DMS 273 treated with DMSO at 0.1 percent for 48 hours (cell line): ENCODE data around the gene JAM3.
"Not testable (repeated sequence)": the region's sequence is repeated elsewhere in the genome, so short reads cannot be mapped to it uniquely, and the experiment has no call there.

Experiments
- DNase-seq: peaks from one replicate; lab custom pipeline; 2025; lab: John Stamatoyannopoulos, UW

The JAM3 gene

DNA sequence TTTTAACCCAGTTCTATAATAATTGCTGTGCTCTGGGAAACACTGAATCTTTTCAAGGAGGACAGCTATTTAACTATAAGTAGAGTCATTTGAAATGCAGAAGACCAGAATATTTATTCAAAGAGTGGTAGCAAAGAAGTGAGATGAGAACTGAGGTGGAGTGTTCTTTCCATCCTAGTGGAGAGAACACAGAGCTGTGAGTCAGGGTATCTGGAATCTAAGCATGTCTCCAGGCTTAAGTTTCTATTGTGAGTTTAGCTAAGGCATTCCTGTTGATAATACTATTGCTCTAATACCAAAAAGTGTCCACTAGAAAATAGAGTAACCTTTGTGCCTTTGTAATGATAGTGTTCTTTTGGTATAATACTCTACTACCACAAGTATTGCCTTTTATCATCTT lies 32.4 kb downstream of the JAM3 start:
- no peak for DNase-seq

DNA sequence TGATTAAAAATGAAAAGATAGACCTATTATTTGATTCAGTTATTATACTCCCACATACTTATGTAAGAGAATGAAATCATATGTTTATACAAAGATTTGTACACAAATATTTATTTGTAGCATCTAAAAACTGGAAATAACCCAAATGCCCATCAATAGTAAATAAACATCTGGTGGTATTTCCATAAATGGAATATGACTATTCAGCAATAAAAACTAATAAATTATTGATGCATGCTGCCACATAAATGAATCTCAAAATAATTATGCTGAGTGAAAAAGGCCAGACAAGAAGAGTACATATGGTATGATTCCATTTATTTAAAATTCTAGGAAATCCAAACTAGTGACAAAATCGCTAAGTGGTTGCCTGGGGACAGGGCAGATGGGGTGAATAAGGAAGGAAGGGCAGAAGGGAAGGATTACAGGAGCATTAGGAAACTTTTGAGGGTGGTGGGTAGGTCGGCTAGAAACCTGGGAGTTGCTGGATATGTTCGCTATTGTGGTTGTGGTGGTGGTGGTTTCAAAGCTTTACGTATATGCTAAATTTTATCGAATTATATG lies 41.5 kb downstream of the JAM3 start:
- no peak for DNase-seq

DNA sequence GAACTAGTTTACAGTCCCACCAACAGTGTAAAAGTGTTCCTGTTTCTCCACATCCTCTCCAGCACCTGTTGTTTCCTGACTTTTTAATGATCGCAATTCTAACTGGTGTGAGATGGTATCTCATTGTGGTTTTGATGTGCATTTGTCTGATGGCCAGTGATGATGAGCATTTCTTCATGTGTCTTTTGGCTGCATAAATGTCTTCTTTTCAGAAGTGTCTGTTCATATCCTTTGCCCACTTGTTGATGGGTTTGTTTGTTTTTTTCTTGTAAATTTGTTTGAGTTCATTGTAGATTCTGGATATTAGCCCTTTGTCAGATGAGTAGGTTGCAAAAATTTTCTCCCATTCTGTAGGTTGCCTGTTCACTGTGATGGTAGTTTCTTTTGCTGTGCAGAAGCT lies 44.9 kb downstream of the JAM3 start:
- DNase-seq: not testable (repeated sequence)

DNA sequence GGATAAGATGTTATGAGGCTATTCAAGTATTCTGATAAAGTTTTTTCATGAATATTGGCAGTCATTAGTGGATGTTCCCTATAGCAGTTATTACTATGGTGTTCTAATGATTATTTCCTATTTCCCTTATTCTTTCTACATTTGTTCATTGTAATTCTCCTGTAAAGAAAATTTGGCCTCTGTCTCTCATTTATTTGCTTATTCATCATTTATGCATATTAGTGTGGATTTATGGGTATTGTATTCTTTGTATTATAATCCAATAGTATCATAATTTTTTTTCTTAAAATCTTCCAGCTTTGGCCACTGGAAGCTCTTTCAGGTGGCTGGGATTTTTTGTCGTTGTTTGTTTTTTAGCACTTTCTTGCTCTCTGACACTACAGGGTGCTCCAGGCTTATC lies 47.3 kb downstream of the JAM3 start:
- DNase-seq: no peak

DNA sequence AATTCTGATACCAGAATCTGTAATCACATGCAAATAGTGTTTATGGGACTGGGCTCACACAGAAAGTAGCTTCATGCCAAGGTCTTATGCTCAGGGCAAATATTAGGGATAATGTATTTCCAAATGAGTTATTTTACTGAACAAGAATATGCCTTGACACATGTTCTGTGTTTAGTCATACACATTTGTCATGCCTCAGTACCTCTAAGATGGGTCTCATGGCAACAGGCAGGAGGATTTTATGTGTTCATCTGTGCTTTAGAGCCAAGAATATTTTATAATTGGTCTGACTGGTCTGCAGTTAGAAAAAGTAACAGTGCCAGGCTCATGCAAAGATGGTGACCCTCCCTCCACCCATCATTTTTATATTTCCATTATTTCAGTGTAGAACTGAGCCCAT lies 49.1 kb downstream of the JAM3 start:
- DNase-seq: no peak

DNA sequence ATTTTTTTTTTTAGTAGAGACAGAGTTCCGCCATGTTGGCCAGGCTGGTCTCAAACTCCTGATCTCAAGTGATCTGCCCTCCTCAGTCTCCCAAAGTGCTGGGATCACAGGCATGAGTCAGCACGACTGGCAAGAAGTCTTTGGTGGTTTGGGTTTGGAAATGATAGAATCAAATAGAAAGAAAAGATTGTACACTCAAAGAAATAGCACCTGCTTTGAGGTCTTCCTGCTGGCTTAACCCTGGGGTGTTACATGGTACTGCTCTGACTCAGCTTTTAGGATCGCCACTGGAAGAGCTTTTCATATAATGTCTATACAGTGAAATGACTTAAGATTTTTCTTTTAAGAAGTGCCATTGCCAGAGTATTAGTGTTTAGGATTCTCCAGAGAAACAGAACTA lies 50.2 kb downstream of the JAM3 start:
- no peak for DNase-seq

DNA sequence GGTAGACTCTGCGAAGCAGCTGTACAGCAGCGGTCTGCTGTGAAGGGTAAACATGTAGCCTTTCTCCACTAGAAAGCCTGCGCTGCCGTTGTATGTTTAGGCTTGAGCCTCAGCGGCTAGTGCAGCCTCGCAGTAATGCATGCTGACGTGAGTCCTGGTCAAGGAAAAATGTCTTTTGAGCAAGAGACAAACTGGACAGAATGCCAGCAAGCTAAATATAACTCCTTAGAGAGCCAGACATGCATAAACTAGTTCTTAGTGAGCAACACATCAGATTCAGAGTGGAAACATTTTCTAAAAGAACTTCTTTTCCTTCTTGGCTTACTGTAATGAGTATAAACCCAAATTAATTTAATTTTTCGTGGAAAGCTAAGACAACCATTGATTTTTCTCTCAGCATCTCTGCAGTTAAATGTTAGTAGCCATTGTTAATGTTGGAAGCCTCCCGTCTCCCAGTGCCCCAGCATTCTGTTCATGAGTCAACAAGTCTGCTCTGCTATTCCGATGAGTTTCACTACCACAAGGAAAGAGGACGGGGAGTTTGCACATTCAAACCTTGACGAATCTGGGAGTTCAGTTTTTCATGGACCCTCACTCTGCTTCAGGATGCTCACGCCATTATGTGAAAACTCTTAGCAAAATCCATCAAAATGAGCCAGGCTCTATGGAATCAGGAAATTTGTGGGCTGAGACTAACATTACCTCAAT lies 51.4 kb downstream of the JAM3 start:
- no peak for DNase-seq

DNA sequence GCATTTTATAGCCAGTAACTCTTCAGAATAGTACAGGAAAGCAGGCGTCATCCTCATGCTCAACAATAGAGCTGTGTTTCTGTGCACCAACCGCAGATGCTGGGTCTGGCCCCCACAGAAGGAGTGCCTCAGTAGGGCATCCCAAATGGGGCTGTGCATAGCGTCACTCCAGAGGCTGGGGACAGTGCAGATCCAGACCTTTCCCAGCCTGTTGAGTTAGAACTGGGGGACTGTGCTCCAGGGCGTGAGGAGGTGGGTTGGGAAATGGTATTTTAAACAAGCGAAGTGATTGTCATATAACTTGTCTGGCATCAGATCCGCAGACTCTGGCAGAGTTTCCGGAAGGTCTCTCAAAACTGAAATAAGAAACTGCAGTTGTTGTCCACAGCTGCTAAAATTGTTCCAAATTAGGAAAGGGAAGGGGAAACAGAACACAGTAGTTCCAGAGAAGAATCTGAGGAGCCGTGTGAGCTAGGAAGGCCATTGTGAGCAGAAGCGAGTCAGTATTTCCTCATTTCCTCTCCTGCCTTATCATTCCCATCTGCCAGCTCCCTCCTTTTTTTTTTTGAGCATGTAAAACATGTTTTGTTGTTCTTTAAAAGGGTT lies 52.2 kb downstream of the JAM3 start:
- no peak for DNase-seq

DNA sequence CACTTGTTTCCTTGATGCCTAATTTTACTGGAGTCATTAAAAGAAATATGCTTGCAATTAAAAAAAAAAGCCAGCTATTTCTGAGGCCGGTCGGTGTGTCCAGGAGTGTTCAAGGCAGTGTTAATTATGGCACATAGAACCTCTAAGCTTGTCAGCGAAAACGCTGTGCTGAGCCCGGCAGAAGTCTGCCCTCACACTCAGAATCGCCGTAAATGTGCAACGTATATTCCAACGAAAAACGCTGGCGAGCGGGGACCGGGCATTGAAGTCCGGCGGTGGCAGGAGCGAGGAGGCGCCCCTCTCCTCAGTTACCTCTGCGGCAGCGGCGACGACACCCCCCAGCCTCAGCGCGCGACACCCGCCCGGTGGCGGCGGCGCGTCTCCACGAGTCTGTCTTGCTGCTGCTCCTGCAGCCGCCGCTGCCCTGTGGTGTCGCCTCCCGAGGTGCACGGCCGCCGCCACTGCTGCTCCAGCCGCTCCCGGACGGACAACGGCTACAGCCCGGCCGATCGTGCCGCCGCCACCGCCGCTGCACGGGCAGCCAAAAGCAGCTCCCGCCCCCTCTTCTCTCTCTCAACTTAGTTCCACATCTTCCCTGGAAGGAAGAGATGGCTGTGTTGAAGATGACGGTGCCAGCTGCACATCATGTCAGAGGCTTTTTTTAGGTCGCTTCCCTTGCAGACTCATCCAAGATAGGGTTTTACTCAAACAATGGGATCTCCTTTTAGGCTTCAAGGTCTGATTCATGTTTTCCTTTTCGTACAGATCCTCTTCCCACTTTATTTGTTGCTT lies 56.0 kb downstream of the JAM3 start:
- no peak for DNase-seq

DNA sequence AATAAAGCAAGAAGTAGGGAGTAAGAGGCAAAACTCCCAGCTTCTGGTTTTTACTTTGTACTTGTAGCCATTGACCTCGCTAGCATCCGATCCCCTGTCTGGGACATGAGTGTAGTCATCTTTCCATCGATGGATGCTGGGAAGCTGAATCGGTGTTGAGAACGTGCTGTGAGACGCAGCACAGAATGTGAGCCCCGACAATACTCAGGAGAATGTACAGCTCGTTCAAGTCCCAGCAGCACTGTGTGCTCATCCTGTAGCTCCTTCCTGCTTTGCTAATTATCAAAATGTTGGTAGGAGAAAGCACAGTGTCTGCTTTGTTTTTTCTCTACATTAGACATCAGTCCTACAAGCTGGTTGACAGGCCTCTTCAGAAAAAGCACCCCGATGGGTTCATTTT lies 56.6 kb downstream of the JAM3 start:
- no peak for DNase-seq

DNA sequence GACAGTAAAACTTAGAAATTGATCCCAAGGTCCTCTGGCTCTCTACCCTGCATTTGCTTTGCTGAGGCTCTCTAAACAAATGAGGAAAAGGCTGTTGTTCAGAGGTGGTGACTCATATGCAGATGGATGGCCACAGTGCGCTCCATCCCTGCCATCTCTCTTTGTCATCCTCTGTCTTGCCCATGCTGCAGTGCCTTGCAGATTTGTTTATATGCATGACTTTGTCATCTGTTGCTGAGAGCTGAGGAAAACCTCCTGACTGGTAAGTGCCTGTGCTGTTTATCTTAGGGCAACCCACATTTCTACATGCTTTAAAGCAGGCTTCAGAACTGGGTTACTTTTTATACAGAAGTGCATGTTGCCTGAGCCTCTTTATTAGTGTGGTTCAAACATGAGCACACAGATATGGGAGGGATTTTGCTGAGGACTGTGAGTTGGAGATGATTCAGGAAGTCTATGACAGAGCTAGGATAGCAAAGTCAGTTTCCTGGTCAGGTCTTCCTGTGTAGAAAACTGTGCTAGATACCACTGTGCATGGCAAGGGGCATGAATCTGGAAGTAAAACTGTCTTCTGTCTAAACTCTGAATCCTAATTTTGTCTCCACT lies 57.4 kb downstream of the JAM3 start:
- no peak for DNase-seq

DNA sequence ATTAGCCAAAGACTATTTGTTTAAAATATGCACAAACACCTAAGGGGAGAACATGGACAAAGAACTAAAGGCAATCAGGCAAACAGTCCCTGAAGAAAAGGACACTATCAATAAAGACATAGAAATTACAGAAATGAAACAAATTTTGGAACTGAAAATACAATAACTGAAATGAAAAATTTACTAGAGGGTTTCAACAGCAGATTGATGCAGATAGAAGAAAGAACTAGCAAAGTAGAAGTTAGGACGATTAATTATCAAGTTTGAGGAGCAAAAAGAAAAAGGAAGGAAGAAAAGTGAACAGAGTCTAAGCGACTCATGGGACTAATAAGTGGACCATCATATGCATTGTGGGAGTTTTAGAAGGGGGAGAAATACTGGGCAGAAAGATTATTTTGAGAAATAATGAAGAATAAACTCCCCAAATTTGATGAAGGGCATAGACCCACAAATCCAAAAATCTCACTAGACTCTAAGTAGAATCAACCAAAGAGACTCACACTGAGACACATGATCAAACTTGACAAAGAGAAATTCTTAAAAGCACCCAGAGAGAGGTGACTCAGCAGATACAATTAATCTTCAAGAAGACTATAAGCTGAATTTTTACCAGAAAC lies 62.9 kb downstream of the JAM3 start:
- DNase-seq: no peak

DNA sequence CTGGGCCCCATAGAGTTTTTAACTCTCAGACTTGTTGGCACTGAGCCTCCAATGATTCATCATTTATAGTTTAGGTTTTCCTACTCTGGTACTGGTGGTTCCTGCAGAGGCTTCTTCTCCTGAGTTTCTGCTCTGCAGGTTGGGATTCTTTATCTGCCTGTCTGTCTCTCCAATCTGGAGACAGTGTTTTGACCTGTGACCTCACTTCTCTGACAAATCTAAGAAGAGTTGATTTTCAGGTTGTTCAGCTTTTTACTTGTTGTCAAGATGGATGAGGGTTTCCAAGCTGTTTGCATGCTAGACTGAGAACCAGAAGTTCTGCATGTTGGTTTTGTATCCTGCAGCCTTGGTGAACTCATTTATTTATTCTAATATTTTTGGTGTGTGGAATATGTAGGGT lies 63.9 kb downstream of the JAM3 start:
- no peak for DNase-seq

DNA sequence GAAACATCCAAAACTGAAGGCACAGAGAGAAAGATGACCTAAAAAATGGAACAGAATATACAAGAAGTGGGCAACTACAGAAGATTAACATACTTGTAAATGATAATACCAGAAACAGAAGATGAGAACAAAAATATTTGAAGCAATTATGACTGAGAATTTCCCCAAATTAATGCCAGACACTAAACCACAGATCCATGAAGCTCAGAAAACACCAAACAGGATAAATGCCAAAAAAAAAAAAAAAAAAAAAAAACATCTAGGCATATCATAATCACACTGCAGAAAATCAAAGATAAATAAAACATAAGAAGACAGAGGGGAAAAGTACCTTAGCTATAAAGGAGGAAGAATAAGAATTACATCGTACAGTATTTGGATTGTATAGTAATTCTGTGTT lies 65.3 kb downstream of the JAM3 start:
- DNase-seq: no peak

DNA sequence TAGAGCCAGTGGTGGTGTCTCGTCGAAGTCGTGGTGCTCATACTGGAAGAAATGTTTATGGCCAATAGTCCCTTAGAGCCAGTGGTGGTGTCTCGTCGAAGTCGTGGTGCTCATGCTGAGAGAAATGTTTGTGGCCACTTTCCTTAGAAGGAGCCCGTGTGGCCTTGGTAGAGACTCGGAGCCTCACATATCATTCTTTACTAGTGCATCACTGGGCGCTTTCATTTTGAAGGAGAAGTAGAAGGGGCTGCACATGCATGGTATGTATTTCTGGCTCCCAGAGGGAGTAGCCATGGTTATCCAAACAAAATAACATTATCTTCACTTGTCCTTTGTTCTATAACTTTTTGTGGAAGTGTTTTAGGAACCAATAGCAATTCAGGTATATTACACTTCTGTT lies 69.5 kb downstream of the JAM3 start:
- no peak for DNase-seq

DNA sequence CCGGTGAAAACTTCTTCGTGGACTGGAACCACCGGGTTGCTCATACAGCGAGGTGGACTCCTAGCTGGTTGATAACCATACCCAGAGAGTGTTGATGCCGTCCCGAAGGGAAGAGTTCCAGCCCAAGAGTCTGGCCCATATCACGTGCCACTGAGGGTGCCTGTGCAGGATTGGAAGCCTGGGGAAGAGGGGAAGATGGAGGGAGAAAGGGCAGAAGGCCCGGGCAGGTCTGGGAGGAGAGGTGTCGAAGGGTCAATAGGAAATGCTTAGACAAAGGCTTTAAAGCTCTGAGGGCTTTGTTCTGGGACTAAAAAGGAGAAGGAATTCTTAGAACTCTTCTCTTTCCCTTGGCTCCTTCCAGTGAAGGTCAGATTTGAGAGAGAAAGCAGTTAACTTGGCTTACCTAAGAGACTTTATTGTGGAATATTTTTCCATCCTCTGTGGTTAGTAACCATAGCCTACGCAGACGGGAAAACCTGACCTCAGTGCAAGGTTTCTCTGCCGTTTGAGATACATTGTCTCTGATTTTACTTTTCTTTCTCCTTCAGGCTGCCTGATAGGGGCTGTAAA lies 70.5 kb downstream of the JAM3 start:
- DNase-seq: no peak

DNA sequence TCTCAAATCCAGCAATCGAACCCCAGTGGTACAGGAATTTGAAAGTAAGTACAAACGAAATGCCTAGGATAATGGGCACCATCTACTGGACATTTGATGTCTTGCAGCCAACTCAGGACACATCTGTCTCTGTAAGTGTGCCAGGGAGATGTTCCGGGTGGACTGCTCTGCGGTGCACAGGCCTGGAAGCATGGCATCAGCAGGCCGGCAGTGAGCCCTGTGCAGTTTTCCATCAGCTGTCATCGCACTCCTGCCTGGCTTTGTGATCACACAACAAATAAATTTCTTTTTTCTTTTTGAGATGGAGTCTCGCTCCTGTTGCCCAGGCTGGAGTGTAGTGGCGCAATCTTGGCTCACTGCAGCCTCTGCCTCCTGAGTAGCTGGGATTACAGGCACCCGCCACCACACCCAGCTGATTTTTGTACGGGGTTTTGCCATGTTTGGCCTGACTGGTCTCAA lies 71.0 kb downstream of the JAM3 start:
- DNase-seq: peak; percentile 26

DNA sequence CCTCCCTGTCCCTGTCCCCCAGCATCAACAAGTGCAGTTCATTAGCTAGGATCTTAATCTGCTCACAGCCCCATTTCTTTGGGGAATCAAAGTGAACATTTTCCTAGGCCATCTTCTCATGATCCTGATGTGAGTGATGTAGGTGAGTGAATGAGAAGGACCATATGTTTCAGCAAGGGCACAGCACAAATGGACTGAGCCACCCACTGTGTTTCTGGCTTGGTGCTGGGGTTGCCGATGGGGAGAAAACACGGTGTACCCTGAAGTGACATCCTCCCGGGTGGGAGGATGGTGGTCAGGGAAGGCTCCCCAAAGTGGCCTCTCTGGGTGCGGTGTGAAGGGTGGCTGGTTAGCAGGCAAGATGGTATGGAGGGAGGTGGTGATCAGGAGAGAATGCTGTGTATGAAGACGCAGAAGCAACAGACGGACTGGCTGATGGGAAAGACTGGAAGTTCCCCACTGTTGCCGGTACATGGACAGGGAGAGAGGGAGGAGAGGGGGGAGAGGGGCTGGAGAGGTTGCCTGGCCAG lies 72.2 kb downstream of the JAM3 start:
- no peak for DNase-seq

DNA sequence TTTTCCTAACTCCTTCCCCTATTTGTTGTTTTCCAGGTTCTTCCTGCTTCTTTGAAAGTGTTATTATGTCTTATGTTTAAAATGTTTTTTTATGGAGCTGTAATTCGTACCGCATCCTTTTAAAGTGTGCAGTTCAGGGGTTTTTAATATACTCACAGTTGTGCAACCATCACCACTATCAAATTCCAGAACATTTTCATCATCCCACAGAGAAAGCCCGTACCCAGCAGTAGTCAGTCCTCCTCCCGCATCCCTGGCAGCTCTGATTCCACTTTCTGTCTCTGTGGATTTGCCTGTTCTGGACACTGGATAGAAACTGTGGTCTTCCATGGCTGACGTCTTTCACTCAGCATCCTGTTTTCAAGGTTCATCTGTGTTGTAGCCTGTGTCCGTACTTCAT lies 73.7 kb downstream of the JAM3 start:
- no peak for DNase-seq

DNA sequence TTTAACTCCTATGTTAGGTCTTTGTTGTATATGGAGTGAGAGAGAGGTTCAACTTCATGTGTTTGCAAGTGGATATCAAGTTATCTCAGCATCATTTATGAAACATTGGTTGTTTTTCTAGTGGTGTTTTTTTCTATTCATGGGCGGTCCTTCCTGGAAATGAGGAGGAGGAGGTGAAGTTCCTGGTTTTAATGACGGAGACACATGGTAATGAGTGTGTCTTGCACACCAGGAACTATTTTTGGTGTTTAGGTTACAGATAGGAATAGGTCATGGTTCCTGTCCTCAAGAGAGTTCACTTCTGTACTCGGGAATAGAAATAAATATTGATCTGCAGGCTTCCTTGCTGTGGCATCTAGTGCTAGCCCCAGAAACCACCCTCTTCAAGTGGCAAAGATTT lies 74.9 kb downstream of the JAM3 start:
- no peak for DNase-seq

DNA sequence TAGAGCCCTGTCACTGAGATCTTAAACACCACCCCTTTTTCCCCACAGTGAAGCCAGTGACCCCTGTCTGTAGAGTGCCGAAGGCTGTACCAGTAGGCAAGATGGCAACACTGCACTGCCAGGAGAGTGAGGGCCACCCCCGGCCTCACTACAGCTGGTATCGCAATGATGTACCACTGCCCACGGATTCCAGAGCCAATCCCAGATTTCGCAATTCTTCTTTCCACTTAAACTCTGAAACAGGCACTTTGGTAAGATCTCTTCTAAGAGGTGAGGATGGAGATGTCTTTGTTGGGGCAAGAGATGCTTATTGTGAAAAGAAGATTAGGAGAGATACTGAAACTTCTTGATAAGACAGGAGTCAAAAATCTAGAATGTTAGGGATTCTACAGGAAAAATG lies 75.9 kb downstream of the JAM3 start:
- no peak for DNase-seq
